ENCODE data around the gene SYVN1. TPM values are rescaled to one million over a fixed set of nuclear protein-coding genes. Genes with fewer than 3 reads are reported as not detected.

SYVN1 gene
- total RNA-seq, 2 donors from 2014 or later, result 33.2 to 41.6 TPM

GRCh38 chr11:65104628-65105027, 29.7 kb downstream of the SYVN1 start:
- ATAC-seq (peak in 1 of 2 donors; percentile 51), DNase-seq (no peak)
- intact Hi-C loops (cut with DNase I), result no loop called here

GRCh38 chr11:65103476-65103875, 30.8 kb downstream of the SYVN1 start:
- DNase-seq (no peak), ATAC-seq (no peak)
- intact Hi-C loops (cut with DNase I), result no loop called here

GRCh38 chr11:65102142-65103095, 31.9 kb downstream of the SYVN1 start:
- DNase-seq (no peak), ATAC-seq (peak; percentile 65 to 70)
- intact Hi-C loops (cut with DNase I), result no loop called here

GRCh38 chr11:65100674-65101350, 33.5 kb downstream of the SYVN1 start:
- intact Hi-C loops (cut with DNase I), result no loop called here
- DNase-seq, result no peak
- no peak for ATAC-seq

GRCh38 chr11:65096926-65097325, 37.4 kb downstream of the SYVN1 start:
- intact Hi-C loops (cut with DNase I), result no loop called here
- no peak for DNase-seq
- peak in 1 of 2 donors; percentile 5 for ATAC-seq

- ATAC-seq, result peak; percentile 97 to 99
- DNase-seq, result peak; percentile 91
- intact Hi-C loops (cut with DNase I), result no loop called here
Observed at GRCh38 chr11:65095974-65096806, 38.1 kb downstream of the SYVN1 start, which contains the start of gene VPS51. VPS51 (plus strand) TSS chr11:65096214; CDS start chr11:65096251, 37 bp downstream.

- no peak for DNase-seq
- no peak for ATAC-seq
- intact Hi-C loops (cut with DNase I), result no loop called here
Observed at GRCh38 chr11:65095427-65095826, 38.9 kb downstream of the SYVN1 start.

- DNase-seq (no peak), ATAC-seq (no peak)
- intact Hi-C loops (cut with DNase I), result no loop called here
Observed at GRCh38 chr11:65090628-65091027, 43.7 kb downstream of the SYVN1 start.

GRCh38 chr11:65089621-65090020, 44.7 kb downstream of the SYVN1 start:
- ATAC-seq, result no peak
- intact Hi-C loops (cut with DNase I), result no loop called here
- no peak for DNase-seq

- intact Hi-C loops (cut with DNase I), result no loop called here
- no peak for ATAC-seq
- DNase-seq, result no peak
Observed at GRCh38 chr11:65087827-65088226, 46.5 kb downstream of the SYVN1 start.

GRCh38 chr11:65087216-65087615, 47.1 kb downstream of the SYVN1 start:
- intact Hi-C loops (cut with DNase I), result no loop called here
- no peak for DNase-seq
- no peak for ATAC-seq

GRCh38 chr11:65086809-65087208, 47.5 kb downstream of the SYVN1 start:
- DNase-seq (no peak), ATAC-seq (no peak)
- intact Hi-C loops (cut with DNase I), result no loop called here

- intact Hi-C loops (cut with DNase I), result no loop called here
- ATAC-seq (no peak), DNase-seq (no peak)
Observed at GRCh38 chr11:65085446-65085845, 48.9 kb downstream of the SYVN1 start.

GRCh38 chr11:65084598-65085375, 49.5 kb downstream of the SYVN1 start:
- DNase-seq (no peak), ATAC-seq (peak in 1 of 2 donors; percentile 1)
- intact Hi-C loops (cut with DNase I), result no loop called here

- peak; percentile 97 to 99 for ATAC-seq
- intact Hi-C loops (cut with DNase I), result no loop called here
- DNase-seq, result peak; percentile 95
Observed at GRCh38 chr11:65083834-65084597, 50.3 kb downstream of the SYVN1 start, which contains the start of the genes CDCA5 and ZFPL1. CDCA5 (minus strand) TSS chr11:65084040; CDS start chr11:65083978, 62 bp downstream. ZFPL1 (plus strand) TSS chr11:65084222; CDS start chr11:65084699, 477 bp downstream.

- intact Hi-C loops (cut with DNase I), result no loop called here
- ATAC-seq (no peak), DNase-seq (no peak)
Observed at GRCh38 chr11:65083134-65083833, 51.0 kb downstream of the SYVN1 start.

- ATAC-seq (no peak), DNase-seq (no peak)
- intact Hi-C loops (cut with DNase I), result no loop called here
Observed at GRCh38 chr11:65078786-65079342, 55.5 kb downstream of the SYVN1 start.

Data from left cardiac atrium (tissue), 4 donors.